UCSD-AML1 (cell line): ENCODE results near the gene ADD3.

Experiments used
- DNase-seq: peaks from one replicate; lab custom pipeline; 2025; ENCODE audit not compliant: unreplicated experiment; lab: John Stamatoyannopoulos, UW

The ADD3 gene

DNA sequence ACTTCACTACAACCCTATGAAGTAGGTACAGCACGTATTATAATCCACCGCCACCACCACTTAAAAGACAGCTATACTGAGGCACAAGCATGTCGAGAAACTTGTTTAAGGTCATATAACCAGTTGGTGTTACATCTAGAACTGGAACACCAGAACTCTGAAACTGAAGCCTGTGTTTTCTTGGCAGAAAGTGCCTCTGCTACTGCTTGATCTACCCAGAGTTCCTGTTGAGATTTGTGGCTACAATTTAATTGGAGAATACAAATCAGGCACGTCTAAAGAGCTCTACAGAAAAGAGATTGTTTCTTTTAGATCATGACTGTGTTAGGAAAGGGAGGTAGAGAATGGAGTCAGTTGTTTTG lies 4.3 kb upstream of the ADD3 start:
- no peak for DNase-seq

DNA sequence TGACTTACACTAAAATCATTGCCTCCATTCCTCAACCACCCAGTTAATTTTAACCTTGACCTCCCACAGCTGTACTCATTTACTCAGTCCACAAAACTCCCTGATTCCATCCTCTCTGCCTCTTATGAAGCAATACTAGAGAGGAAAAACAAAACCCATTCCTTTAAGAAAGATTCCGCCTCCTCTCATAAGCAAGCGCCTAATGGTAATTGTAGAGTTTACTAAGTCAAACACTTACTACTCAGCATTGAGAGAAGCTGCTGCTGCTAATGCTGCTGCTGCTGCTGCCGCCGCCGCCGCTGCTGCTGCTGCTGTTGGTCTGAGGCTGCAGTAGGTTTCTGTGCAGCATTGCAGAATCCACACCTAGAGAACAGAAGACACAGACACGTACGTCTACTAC lies 2.1 kb upstream of the ADD3 start:
- DNase-seq: no peak

DNA sequence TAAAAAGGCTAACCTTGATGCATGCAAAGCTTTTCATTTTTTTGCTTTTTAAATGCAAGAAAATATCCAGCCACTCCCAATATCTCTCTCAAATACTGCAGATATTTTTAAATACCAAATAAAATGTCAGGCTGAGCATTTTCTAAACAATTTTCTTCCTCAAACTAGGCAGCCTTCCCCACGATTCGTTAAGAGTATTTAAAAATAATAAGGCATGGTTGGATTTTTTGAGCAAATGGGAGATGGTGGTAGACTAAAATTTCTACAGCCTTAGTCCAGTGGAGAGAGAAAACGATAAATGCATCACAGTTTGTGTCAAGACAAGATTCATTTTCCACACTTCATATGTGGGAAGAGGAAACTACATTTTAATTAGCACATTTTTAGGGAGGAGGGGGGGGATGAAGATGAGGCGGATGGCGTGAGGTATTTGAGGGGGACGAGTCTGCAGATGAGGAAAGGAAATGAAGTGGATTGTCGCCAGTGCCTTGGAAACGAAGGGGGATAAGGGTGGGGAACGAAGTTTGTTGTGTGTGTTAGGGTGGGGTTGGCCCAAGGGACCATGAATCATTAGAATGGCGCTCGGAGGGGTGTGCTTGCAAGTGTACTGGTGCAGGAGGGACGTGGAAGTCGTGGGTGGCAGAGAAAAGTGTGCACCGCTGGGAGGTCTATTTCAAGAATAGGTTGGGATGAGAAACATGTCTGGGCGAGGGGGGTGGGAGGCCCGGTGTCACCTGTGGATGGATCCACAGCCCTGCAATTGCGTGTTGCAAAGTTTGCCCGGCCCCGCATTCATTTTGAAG lies 1.2 kb upstream of the ADD3 start:
- no peak for DNase-seq

DNA sequence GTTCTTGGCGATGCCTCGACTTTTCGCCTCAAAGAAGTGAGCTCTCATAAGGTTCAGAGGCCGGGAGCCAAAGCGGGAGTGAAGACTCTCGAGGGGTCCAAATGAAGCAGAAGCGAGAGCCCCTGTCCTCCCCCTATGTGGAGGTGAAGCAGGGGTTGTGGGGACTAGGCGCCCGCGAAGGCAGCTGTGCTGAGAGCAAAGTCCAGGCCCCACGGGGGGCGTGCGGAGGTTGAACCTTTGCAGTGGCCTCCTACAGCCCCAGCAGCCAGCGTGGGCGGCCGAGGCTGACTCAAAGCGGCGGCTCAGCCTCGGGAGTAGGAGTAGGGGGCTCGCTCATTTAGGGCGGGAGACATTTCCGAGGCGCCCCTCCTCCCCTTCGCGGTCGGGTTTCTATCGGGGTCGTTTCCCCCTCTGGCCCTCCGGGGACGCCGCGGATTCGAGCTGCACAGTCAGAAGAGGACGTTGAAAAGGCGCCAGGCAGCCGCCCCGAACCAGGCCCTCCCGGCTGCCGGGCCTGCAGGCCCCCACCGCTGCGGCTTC lies 553 bp upstream of the ADD3 start:
- DNase-seq: no peak

DNA sequence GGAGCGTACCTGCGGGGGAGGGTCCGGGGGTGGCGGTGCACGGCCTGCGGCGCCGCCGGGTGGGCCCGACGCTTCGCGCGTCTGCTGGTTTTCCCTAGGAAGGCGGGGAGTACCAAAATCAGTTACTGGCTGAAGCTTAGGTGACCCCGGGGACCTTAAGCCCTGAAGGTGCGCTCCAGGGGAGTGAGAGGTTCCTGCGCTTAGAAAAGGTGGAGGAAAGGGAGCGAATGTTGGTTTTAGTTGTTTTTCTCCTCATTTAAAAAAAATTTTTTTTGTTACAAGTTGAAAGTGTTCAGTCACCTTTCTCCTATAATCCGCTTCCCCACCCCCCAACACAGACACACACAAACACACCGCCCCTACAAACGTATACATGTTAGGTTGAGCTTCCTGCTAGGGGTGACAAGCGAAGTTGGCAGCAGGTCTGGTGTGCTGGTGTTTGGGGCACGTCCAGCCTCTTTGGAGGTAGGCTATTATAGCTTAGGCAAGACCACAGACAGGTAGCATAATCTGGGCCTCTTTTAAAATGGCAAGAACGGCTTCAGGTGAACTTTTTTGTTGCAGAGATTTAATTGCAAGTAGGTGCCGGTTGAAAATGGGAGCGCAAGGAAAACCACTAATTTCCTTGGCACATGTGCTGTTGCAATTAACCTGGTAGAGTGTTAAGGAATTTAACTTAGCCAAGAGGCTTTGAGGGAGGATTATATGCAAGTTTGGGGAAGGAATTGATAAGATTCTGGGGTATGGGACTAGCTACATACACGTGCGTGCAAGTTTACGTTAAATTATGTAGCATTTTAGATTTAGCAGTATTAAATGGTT lies 945 bp downstream of the ADD3 start:
- DNase-seq: peak; percentile 26

DNA sequence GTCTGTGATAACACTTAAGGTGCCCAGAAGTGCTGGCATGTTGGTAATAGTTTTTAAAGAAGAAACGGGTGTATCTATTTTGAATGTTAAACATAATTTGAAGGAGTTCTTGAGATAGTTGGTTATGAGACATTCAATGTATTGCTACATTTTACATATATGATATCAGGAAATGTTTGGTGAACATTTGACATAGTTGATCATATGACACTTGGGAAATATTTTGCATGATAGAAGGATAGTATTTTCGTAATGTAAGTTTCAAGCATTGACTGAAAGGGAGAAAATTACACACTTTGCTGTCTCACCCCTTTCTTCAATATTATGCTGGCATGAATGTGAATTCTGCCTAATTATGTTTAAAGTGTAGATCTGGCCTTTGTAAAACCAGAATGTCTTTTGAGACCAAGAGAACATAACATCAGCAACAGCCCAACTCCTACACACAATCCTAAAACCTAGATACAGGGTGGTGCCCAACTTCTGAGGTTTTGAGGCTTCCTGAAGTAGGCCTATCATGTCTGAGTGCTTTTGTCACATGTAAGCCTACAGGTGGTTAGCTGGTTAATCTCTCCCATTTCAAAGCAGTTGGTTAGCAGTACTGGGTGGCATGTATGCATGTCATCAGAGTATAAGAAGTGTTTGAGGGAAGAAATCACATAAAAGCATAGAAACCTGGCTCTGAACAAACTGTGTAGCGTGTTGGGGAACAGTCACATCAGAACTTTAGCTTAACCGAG lies 2.1 kb downstream of the ADD3 start:
- DNase-seq: no peak

DNA sequence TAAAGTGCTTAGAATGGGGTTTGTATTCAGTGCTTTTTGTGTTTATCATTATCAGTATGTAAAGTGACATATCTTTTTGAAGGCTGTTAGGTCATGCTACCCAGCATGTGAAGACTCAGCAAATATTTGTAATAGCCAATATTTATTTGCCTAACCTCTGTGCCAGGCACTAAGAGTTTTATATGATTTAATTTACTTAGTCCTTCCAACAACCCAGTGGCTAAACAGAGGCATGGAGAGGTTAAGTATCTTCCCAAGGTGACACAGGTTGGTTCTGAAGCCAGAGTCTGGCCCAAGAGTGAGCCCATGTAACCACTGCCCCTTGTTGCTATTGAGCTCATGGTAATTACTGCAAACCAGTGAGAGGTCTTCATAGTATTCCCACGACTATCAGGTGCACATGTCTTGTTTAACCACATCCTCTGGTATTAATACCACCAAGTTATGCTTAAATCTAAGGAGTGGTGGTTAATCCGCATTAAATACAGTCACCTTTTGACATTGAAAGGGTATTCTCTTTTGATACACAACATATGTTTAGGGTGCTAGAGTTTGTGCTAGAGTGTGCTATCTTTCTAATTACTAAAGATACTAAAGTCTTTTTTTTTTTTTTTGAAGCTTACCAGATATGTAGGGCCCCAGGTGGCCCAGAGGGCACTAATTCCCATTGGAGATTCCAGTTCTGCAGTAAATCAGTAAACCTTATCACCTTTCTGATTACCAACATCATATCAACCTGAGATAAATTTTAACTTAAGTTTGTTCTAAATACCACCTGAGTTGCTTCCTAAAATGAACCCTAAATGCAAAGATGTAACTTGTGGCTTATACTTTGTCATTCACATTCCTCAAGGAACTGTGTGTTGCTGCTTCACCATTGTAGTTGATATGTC lies 2.9 kb downstream of the ADD3 start:
- no peak for DNase-seq

DNA sequence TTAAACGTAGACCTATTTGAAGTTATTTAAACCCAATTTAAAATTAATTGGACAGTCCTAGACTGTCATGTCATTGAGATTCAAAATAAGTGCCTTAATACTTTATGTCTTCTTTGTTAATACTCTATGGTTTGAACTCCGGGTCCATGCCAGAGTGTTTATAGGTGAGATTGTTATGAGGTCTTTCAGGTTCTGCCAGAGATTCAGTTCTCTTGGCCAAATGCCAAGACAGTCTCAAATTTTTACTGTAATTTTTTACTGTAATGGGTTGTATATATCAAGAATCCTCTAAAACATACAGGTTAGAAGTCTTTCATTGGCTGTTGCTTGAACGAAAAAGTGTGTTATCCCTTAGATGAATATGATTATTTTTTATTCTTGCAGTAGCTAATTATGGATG lies 3.9 kb downstream of the ADD3 start:
- no peak for DNase-seq

DNA sequence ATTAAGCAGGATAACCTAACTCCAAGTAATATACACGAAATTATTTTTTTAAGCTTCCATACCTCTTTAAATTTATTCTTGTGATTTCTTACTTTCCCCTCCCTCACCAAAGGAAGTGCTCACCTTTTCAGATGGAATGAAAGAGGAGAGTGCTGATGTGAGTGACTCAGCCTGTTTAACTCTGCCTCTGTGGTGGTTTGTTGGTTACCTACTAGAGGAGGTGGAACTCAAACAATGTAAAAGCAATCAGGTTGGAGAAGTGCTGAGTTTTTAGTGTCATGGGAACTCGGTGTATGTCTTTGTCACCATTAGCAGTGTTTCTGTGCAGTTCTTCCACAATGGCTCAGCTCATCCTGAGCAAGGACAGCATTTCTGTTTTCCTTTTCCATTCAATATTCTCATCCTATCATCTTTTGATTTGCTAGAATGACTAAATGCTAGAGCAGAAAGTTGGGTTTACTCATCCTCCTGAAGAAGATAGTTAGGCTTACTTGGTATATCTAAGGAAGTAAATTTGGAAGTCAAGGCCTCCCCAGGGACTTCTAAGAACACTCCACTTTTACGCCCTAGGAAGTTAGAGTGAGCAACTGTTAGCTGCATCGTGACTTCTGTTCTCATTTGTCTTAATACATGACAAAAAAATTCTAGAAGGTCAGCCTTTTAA lies 6.0 kb downstream of the ADD3 start:
- DNase-seq: no peak

DNA sequence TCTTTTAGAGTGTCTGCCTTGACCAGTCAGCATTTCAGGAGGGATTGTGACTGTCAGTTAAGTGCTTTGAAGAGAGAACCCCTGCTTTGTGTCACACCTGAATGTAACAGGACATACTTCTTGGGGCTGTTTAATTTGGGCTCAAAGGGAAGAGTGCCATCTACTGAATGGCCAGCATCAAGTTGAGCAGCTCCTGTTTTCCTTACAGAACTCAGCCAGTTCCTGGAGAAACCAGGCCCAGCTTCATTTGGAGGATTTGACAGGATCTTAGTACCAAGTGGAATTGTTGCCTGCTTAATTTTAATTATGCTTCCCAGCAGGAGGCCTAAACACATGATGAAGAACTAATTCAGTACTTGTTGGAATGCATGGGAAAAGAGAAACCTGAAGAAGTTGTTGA lies 8.3 kb downstream of the ADD3 start:
- no peak for DNase-seq

DNA sequence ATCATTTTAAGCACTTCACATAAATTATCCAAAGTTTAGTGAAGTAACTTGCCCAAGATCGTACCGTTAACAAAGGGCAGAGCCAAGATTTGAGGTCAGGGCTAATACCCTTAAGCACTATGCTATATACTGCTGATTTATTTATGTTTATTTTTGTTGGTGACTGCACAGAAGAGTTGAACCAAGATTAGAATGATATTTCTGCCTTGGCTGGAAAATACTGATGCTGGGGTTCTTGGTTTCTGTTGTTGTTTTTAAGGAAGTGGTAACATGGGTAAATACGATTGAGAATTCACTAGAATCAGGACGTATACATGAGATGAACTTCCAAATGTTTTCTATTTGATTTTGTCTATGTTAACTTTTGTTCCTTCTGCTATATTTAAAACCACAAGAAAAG lies 9.3 kb downstream of the ADD3 start:
- no peak for DNase-seq

DNA sequence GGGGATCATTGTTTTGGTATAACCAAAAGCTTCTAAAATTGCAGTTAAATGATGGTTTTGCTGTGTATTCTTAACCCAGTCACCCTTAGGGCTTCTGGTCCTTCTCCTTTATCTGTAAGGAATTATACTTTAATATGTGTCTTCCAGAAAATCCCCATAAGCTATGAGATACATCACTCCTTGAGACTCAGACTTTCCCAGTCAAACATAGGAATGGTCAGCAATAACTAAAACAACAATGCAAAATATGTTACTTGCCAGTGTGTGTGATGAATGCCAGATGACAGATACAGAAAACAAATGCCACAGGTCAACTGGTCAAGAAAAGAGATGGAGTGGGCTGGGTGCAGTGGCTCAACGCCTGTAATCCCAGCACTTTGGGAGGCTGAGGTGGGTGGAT lies 10.1 kb downstream of the ADD3 start:
- no peak for DNase-seq

DNA sequence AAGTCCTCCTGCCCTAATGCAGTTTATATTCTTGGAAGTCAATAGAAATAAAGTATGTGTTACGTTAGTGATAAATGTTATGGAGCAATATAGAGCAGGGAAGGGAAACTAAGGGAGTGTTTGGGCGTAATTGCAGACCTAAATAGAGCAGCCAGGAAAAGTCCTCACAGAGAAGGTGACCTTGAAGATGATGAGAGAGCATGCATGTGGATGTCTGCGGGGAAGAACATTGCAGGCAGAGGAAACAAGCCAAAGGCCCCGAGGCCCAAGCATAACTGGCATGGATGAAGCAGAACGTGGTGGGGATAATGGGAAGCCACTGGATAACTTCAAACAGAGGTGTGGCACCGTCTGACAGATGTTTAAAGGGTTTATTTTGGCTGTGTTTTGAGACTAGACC lies 12.5 kb downstream of the ADD3 start:
- DNase-seq: no peak

DNA sequence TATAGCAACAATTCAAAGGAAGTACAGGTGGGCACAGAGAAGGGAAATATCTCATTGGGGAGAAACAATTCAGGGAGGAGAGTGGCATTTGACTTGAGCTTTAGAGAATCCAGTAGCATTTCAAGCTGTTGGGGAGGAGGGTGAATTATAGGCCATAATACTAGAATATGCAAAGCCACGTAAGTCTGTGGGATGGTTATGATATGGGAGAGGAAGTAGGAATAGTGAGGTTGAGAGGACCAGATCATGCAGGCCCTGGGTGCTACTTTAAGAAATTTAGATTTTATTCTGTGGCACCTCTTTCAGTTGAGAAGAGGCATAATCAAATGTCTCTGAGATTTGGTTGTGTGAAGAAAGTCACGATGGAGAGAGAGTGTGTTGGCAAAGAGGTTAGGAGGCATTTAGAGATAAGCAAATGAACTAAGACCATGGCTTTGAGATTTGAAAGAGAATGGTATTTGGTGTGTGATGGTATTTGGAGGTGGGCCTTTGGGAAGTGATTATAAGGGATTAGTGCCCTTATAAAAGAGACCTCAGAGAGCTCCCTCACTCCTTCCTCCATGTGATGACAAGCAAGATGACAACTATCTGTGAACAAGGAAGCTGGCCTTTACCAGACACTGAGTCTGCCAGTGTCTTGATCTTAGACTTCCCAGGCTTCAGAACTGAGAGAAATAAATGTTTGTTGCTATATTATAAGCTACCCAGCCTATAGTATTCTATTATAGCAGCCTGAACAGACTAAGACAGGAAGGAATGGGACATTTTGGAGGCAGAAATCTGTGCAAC lies 15.1 kb downstream of the ADD3 start:
- DNase-seq: no peak

DNA sequence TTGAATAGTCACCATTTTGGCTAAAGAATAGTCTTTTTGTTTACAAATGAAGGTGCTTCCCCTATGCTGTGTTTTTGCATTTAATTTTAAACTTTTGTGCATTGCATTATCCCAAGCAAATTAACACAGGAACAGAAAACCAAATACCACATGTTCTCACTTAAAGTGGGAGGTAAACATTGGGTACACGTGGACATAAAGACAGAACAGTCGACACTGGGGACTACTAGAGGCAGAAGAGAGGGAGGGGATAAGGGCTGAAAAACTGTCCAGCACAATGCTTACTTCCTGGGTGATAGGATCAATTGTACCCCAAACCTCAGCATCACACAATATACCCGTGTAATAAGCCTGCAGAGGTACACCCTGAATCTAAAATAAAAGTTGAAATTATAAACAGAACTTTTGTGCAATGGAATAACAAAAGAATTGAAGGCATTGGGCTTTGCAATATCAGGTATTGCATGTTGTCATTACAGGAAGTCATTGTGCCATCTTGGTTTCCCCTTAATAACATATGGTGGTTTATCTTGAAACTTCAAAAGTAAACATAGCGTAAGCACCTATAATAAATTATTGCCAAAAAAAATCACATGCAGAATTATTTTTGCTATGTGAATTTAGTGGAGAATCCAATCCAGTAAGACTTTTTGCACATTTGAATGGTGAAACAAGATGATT lies 16.1 kb downstream of the ADD3 start:
- no peak for DNase-seq

DNA sequence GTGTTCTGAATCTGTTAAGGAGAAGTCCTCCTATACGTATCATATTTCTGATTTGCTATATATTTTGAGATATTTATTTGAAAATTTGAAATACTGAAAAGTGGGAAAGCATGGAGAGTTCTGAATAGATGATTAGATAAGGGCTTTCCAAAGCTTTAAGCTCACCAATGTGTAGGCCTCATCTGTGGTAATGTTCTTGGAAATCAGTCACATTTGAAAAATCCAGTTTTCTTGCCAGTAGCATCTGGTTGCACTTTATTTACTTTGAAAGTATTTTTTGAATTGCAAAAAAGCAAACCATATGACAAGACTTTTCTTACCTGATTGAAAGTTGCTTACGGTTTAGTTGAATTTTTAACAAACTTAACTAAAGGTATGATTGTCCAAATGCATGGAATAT lies 21.7 kb downstream of the ADD3 start:
- no peak for DNase-seq

DNA sequence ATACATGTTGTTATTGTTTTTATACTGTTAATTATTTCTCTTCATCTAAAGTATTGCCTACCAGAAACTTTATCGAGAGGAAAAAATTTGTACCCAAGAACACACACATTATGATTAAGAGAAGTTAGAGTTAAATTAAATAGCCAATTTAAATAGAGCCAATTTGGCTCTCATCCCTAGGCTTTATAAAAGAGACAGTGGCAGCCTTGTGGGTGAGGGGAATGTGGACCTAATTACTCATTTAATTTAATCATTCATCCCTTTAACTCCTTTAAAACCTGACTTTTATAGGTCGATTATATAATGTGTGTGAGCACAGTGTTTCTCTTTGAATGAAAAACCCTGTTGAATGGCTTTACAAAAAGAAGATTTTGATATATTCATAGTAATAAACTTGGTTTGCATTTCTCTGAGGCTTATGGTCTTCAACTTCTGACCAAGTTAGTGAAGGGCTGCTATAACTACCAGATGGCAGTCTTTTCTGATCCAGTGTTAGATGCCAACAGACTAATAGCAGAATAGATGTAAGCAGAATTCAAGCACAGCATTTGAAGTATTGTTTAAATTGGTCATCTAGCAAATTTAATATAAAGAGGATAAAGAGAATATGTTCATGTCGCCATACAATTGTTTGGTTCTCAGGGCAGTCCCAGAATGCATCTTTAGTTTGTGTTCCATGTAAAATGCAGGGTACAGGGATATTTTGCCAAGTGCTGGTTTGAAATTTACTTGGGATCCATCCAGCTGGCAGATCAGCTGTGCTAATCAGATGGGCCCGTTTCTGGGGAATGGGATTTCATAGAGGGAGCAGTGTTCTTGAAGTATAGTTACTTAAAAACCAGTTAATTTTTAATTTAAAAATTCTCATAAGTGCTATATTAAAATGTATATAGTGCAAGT lies 25.3 kb downstream of the ADD3 start:
- no peak for DNase-seq
